IPS DF 6.9 (cell line): ENCODE measurements around the gene TMEM187.

Experiments used
- DNase-seq: peaks from one replicate; pipeline ENCODE4 v3.0.0-alpha.2; 2013; ENCODE audit warnings: low read depth, low spot score
- H3K27ac ChIP-seq: one replicate; pipeline ENCODE4 v1.5.1; 2013; ENCODE audit warnings: low read length, control low read depth
- H3K27me3 ChIP-seq: 2 replicates; pipeline ENCODE4 v1.6.1; 2013; ENCODE audit warnings: mild to moderate bottlenecking, low read length; ENCODE audit not compliant: control insufficient read depth, insufficient read depth
- H3K36me3 ChIP-seq: 2 replicates; pipeline ENCODE4 v1.6.1; 2013; ENCODE audit warnings: low read length; ENCODE audit not compliant: control insufficient read depth, insufficient read depth
- H3K4me1 ChIP-seq: 2 replicates; pipeline ENCODE4 v1.6.1; 2013; ENCODE audit warnings: low read length; ENCODE audit not compliant: control insufficient read depth, insufficient read depth
- H3K4me3 ChIP-seq: 2 replicates; pipeline ENCODE4 v1.5.1; 2013; ENCODE audit warnings: mild to moderate bottlenecking, low read length
- H3K9me3 ChIP-seq: 2 replicates; pipeline ENCODE4 v1.6.1; 2013; ENCODE audit warnings: low read length, inconsistent platforms; ENCODE audit not compliant: control insufficient read depth, insufficient read depth
- whole genome bisulfite sequencing: extraction: QIAGEN DNeasy Blood & Tissue Kit; methylation state at CpG from one replicate; pipeline ENCODE4 v1.1.7; 2013; ENCODE audit warnings: mixed read lengths, missing lambda C conversion rate; ENCODE audit not compliant: insufficient read length, insufficient coverage; 5-methylcytosine and 5-hydroxymethylcytosine counted together

Gene TMEM187

GRCh38 chrX:153955228-153955732 lies 17.3 kb upstream of the TMEM187 start:
- Histone ChIP-seq H3K27ac (no peak overlapping the region), H3K36me3 (peaks cover 87% of the 10 kb centered on the region), H3K4me3 (no peak overlapping the region), H3K27me3 (no peaks in the 10 kb centered on the region), H3K4me1 (0 out of 2 replicates have a peak, but pooled peaks cover 1% of the 10 kb centered on the region), H3K9me3 (no peaks in the 10 kb centered on the region)
- no CpG with 5 or more reads among the region's 12 CpGs for WGBS
- no peak for DNase-seq

GRCh38 chrX:153956044-153956907 lies 16.3 kb upstream of the TMEM187 start:
- no CpG with 5 or more reads among the region's 35 CpGs for WGBS
- Histone ChIP-seq H3K4me3 (no peak overlapping the region), H3K9me3 (no peaks in the 10 kb centered on the region), H3K36me3 (peaks cover 84% of the 10 kb centered on the region), H3K4me1 (0 out of 2 replicates have a peak, but pooled peaks cover 1% of the 10 kb centered on the region), H3K27ac (no peak overlapping the region), H3K27me3 (no peaks in the 10 kb centered on the region)
- no peak for DNase-seq

DNA sequence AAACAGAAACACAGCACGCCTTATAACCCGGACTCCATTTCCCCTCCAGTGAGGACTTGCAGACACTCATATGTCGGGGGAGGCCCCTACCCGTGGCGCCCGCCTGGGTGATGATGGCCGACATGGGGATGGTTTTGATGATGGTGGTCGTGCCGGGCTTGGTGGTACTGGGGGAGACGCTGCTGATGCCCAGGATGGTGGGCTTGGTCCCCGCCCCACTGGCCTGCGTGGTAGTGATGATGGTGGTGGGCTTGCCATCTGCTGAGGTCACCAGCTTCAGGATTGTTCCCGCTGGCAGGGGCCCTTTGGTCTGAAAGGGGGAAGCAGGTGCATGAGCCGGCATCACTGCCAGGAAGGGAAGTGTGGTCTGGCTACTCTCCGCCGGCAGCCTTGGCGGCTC lies 15.3 kb upstream of the TMEM187 start:
- no peak overlapping the region for H3K27ac ChIP-seq
- no peak overlapping the region for H3K4me3 ChIP-seq
- H3K9me3 ChIP-seq, result no peaks in the 10 kb centered on the region
- WGBS, result no CpG with 5 or more reads among the region's 17 CpGs
- peaks cover 80% of the 10 kb centered on the region for H3K36me3 ChIP-seq
- no peaks in the 10 kb centered on the region for H3K27me3 ChIP-seq
- no peak for DNase-seq
- 0 out of 2 replicates have a peak, but pooled peaks cover 1% of the 10 kb centered on the region for H3K4me1 ChIP-seq

GRCh38 chrX:153958605-153959004 lies 13.9 kb upstream of the TMEM187 start:
- no CpG with 5 or more reads among the region's 14 CpGs for WGBS
- Histone ChIP-seq H3K27ac (no peak overlapping the region), H3K4me3 (no peak overlapping the region), H3K9me3 (no peaks in the 10 kb centered on the region), H3K4me1 (no peaks in the 10 kb centered on the region), H3K27me3 (no peaks in the 10 kb centered on the region), H3K36me3 (peaks cover 72% of the 10 kb centered on the region)
- DNase-seq, result no peak

DNA sequence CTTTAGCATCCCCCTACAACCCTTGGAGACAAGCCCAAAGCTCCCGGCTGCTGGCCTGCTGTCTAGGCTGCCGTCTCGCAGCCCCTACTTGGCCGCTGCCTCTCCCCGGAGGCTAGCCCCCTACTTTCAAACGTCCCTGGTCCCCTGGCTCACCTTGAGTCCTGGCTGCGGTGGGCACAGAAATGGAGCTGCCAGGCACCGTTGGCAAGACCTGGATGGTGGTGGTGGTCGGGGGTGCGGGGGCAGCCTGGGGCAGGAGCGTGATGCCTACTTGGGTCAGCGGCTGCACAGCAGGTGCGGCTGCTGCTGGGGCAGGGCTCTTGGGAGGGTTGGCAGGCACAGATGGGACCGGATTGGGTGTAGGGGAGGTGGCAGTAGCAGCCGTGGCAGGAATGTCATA lies 12.9 kb upstream of the TMEM187 start:
- no peak overlapping the region for H3K4me3 ChIP-seq
- H3K9me3 ChIP-seq, result no peaks in the 10 kb centered on the region
- H3K27ac ChIP-seq, result no peak overlapping the region
- no peaks in the 10 kb centered on the region for H3K27me3 ChIP-seq
- WGBS, result no CpG with 5 or more reads among the region's 15 CpGs
- peaks cover 67% of the 10 kb centered on the region for H3K36me3 ChIP-seq
- no peaks in the 10 kb centered on the region for H3K4me1 ChIP-seq
- no peak for DNase-seq

DNA sequence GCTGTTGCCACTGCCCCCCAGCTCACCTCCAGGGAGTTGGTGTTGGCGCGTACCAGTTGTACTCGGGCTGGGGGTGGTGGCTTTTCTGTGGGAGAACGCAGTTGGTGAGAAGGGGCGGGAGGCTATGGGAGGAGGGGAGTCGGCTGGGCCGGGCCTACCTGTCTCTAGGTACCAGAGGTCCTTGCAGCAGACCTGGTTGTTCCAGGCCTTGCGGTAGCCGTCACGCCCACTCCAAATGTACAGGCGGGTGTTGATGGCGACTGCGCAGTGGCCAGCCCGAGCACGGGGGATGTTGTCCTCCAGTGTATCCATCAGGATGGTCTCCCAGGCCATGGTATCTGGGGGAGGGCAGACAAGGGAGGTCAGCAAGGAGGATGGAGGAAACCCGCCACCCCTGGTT lies 12.5 kb upstream of the TMEM187 start:
- WGBS, result no CpG with 5 or more reads among the region's 16 CpGs
- Histone ChIP-seq H3K9me3 (no peaks in the 10 kb centered on the region), H3K27ac (no peak overlapping the region), H3K4me3 (no peak overlapping the region), H3K4me1 (no peaks in the 10 kb centered on the region), H3K27me3 (no peaks in the 10 kb centered on the region), H3K36me3 (peaks cover 63% of the 10 kb centered on the region)
- DNase-seq, result no peak

- no peak overlapping the region for H3K27ac ChIP-seq
- DNase-seq, result no peak
- H3K4me3 ChIP-seq, result no peak overlapping the region
- no CpG with 5 or more reads among the region's 22 CpGs for WGBS
- peaks cover 56% of the 10 kb centered on the region for H3K36me3 ChIP-seq
- H3K9me3 ChIP-seq, result no peaks in the 10 kb centered on the region
- no peaks in the 10 kb centered on the region for H3K4me1 ChIP-seq
- no peaks in the 10 kb centered on the region for H3K27me3 ChIP-seq
Observed at GRCh38 chrX:153960786-153961185, 11.8 kb upstream of the TMEM187 start.

DNA sequence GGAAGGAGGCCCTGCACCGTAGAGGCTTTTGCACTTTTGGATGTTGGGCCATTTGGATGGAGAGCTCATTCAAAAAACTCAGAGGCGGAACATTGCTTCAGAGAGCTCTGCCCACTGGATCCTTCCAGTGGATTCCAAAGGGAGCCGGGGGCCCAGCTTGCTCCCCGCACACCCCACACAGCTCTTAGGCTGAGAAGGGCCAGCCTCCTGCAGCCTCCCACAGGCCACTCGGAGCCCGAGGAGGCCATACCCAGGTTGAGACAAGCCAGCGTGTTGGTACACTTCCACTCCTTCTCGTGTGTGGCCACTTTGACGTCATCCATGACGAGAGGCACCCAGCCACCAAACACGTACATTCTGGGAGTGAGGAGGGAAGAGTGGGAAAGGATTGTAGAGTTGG lies 11.3 kb upstream of the TMEM187 start:
- no CpG with 5 or more reads among the region's 11 CpGs for WGBS
- H3K36me3 ChIP-seq, result peaks cover 51% of the 10 kb centered on the region
- H3K4me3 ChIP-seq, result no peak overlapping the region
- DNase-seq, result no peak
- no peaks in the 10 kb centered on the region for H3K9me3 ChIP-seq
- no peaks in the 10 kb centered on the region; the same call in 1 of the 2 replicates for H3K4me1 ChIP-seq
- H3K27me3 ChIP-seq, result no peaks in the 10 kb centered on the region
- no peak overlapping the region for H3K27ac ChIP-seq

GRCh38 chrX:153963546-153963945 lies 9.0 kb upstream of the TMEM187 start:
- Histone ChIP-seq H3K4me3 (no peak overlapping the region), H3K36me3 (peaks cover 29% of the 10 kb centered on the region), H3K27me3 (no peaks in the 10 kb centered on the region), H3K4me1 (peaks cover 5% of the 10 kb centered on the region), H3K27ac (no peak overlapping the region), H3K9me3 (no peaks in the 10 kb centered on the region)
- no CpG with 5 or more reads among the region's 12 CpGs for WGBS
- no peak for DNase-seq

DNA sequence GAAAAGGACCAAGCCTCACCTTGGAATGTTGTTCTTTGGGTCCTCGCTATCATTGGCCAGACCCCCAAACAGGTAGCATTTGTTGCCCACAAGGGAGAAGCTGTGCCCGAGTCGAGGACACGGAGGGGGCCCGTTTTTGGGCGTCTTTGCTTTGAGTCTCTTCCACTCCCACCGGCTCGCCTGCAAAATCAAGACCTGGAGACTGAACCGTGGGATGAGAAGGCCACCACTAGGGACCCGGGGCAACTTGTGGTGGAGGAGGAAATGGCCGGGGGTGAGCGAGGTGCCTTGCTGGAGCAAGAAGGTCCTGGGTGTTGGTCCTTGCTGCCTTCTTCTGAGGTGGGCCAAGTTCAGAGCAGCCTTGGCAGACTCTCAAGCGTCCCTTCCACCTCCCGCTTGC lies 8.4 kb upstream of the TMEM187 start:
- no peaks in the 10 kb centered on the region for H3K9me3 ChIP-seq
- DNase-seq, result no peak
- H3K36me3 ChIP-seq, result peaks cover 24% of the 10 kb centered on the region
- no peaks in the 10 kb centered on the region for H3K27me3 ChIP-seq
- no peak overlapping the region for H3K4me3 ChIP-seq
- no CpG with 5 or more reads among the region's 14 CpGs for WGBS
- H3K27ac ChIP-seq, result no peak overlapping the region
- peaks cover 7% of the 10 kb centered on the region for H3K4me1 ChIP-seq

GRCh38 chrX:153965406-153965805 lies 7.1 kb upstream of the TMEM187 start:
- no peaks in the 10 kb centered on the region for H3K27me3 ChIP-seq
- peaks cover 8% of the 10 kb centered on the region for H3K4me1 ChIP-seq
- DNase-seq, result no peak
- peaks cover 15% of the 10 kb centered on the region for H3K36me3 ChIP-seq
- H3K27ac ChIP-seq, result no peak overlapping the region
- no peaks in the 10 kb centered on the region for H3K9me3 ChIP-seq
- no peak overlapping the region for H3K4me3 ChIP-seq
- WGBS, result no CpG with 5 or more reads among the region's 5 CpGs
